Lung (tissue), 13 donors: ENCODE results near the gene ZNRD2. TPM values are rescaled to one million over a fixed set of nuclear protein-coding genes. Genes with fewer than 3 reads are reported as not detected.

Experiments
- ATAC-seq: fragments of 200-7000 bp; cut with Tn5 transposase; one replicate; pipeline ENCODE4 v1.9.1; 2020; ENCODE audit warnings: moderate number of reproducible peaks; ENCODE audit not compliant: insufficient read depth, low FRiP score
- DNase-seq, 3 donors: peaks; one replicate each; pipeline ENCODE4 v3.0.0-alpha.2; 2013 to 2017
- H3K27ac ChIP-seq, 2 donors: one replicate each; pipeline ENCODE4 v1.5.1; 2013; ENCODE audit warnings: mild to moderate bottlenecking in 2 of 2, moderate library complexity in 2 of 2, control low read depth in 1 of 2, inconsistent platforms in 1 of 2, low read depth in 1 of 2, low read length in 1 of 2
- H3K27me3 ChIP-seq, 3 donors: one replicate each; pipeline ENCODE4 v1.5.1; 2013; ENCODE audit warnings: low read length in 2 of 3; ENCODE audit not compliant: control insufficient read depth in 3 of 3, insufficient read depth in 3 of 3
- H3K36me3 ChIP-seq, 4 donors: one replicate each; pipeline ENCODE4 v1.5.1; 2013; ENCODE audit warnings: low read length in 4 of 4, mild to moderate bottlenecking in 1 of 4, moderate library complexity in 1 of 4; ENCODE audit not compliant: control insufficient read depth in 4 of 4, insufficient read depth in 4 of 4
- H3K4me1 ChIP-seq, 5 donors: one replicate each; pipeline ENCODE4 v1.5.1; 2013; ENCODE audit warnings: low read length in 5 of 5, mild to moderate bottlenecking in 2 of 5, moderate library complexity in 1 of 5; ENCODE audit not compliant: control insufficient read depth in 5 of 5, insufficient read depth in 5 of 5
- H3K4me3 ChIP-seq: one replicate; pipeline ENCODE4 v1.5.1; 2013; ENCODE audit warnings: mild to moderate bottlenecking, control low read depth, moderate library complexity
- H3K9ac ChIP-seq, 2 donors: one replicate each; pipeline ENCODE4 v1.5.1; 2013; ENCODE audit warnings: low read length in 2 of 2, control low read depth in 1 of 2; ENCODE audit not compliant: insufficient read depth in 1 of 2
- H3K9me3 ChIP-seq, 4 donors: one replicate each; pipeline ENCODE4 v1.5.1; 2013; ENCODE audit warnings: low read length in 3 of 4, mild to moderate bottlenecking in 1 of 4, moderate library complexity in 1 of 4; ENCODE audit not compliant: control insufficient read depth in 4 of 4, insufficient read depth in 3 of 4
- CTCF ChIP-seq: IDR thresholded peaks from 2 replicates; pipeline ENCODE4 v1.5.1; 2012; ENCODE audit warnings: mild to moderate bottlenecking; ENCODE audit errors: control extremely low read depth, extremely low read depth
- WGBS, 2 donors: extraction: QIAGEN DNeasy Blood & Tissue Kit; methylation state at CpG; one replicate each; pipeline ENCODE4 v1.1.7; 2013; 5-methylcytosine and 5-hydroxymethylcytosine counted together
- polyA plus RNA-seq, 2 donors: library from polyadenylated mRNA; stranded (reverse); fragments of 200-250 nt; gene quantifications; one replicate each; pipeline ENCODE4 v1.2.1, GENCODE V29; 2013
- small RNA-seq: library from RNA; depleted of rRNA; stranded (forward); fragments of <200 nt; gene quantifications from one replicate; pipeline ENCODE3, GENCODE V24; 2014; ENCODE audit warnings: low replicate concordance
- total RNA-seq, 2 donors: library from RNA; depleted of rRNA in 1 of 2; stranded (reverse); fragments of >200 nt in 1 of 2; gene quantifications; one replicate each; pipeline ENCODE4 v1.2.1, GENCODE V29; 2014 to 2021
- donor health status: control.
- donor health status: control.
- donor health status: Bipolar disorder and iron deficiency.
- donor health status: healthy.
- donor health status: DM: yes; HTN: yes; CAD: no.

The ZNRD2 gene
- total and polyA plus RNA-seq, 4 donors = 22.0 to 81.5 (median 50.8) TPM

- no peak for TF ChIP-seq CTCF
- Histone ChIP-seq H3K36me3 (peaks cover 0 to 58% (median 23%) of the 10 kb centered on the region in 4 donors), H3K27me3 (no peaks in the 10 kb centered on the region), H3K4me1 (peaks cover 0 to 9% (median 6%) of the 10 kb centered on the region in 5 donors), H3K9me3 (no peaks in the 10 kb centered on the region), H3K9ac (no peak overlapping the region), H3K27ac (no peak overlapping the region), H3K4me3 (no peak overlapping the region)
- 95 to 97% methylated on average over 29 of the region's 29 CpGs for WGBS, 2 donors
- no peak for DNase-seq
- ATAC-seq = no peak
Measured at GRCh38 chr11:65619281-65619928, 49.1 kb downstream of the ZNRD2 start.

- peak overlapping the region in 1 of 2 donors; percentile 15 for H3K27ac ChIP-seq
- no peak overlapping the region for H3K4me3 ChIP-seq
- no peak overlapping the region for H3K9ac ChIP-seq
- TF ChIP-seq CTCF = no peak
- H3K4me1 ChIP-seq = peaks cover 0 to 9% (median 6%) of the 10 kb centered on the region in 5 donors
- H3K9me3 ChIP-seq = no peaks in the 10 kb centered on the region
- H3K36me3 ChIP-seq = peaks cover 0 to 70% (median 26%) of the 10 kb centered on the region in 4 donors
- H3K27me3 ChIP-seq = no peaks in the 10 kb centered on the region
- 82 to 88% methylated on average over 19 of the region's 19 CpGs for WGBS, 2 donors
- ATAC-seq (no peak), DNase-seq (no peak)
Measured at GRCh38 chr11:65620666-65621065, 50.4 kb downstream of the ZNRD2 start.

GRCh38 chr11:65621460-65621859, 51.2 kb downstream of the ZNRD2 start:
- H3K9ac ChIP-seq = no peak overlapping the region
- H3K27me3 ChIP-seq = no peaks in the 10 kb centered on the region
- TF ChIP-seq CTCF = no peak
- no peak overlapping the region for H3K27ac ChIP-seq
- DNase-seq (no peak), ATAC-seq (no peak)
- H3K4me1 ChIP-seq = peaks cover 0 to 6% (median 6%) of the 10 kb centered on the region in 5 donors
- H3K9me3 ChIP-seq = no peaks in the 10 kb centered on the region
- peaks cover 0 to 76% (median 27%) of the 10 kb centered on the region in 4 donors for H3K36me3 ChIP-seq
- WGBS, 2 donors = 82 to 93% methylated on average over 14 of the region's 14 CpGs
- no peak overlapping the region for H3K4me3 ChIP-seq

Small RNAs within 50 kb of the gene (small RNA-seq; reads per million reads assigned to genes)
- not detected for gene AP001362.1

Other genes starting within 250 kb of the ZNRD2 start
- 10 to 100 TPM; 44.6 to 53.2 TPM for gene DPF2, start 236.6 kb upstream of the ZNRD2 start, total RNA-seq
- 10 to 100 TPM; 21.5 to 25.0 TPM for gene DPF2, start 236.6 kb upstream of the ZNRD2 start, polyA plus RNA-seq
- gene TIGD3, start 215.7 kb upstream of the ZNRD2 start, total RNA-seq = under 1 TPM in 1 of 2 donors, not detected in 1; 0.21 TPM
- under 1 TPM; 0.24 to 0.27 TPM for gene TIGD3, start 215.7 kb upstream of the ZNRD2 start, polyA plus RNA-seq
- gene SLC25A45, start 187.8 kb upstream of the ZNRD2 start, total RNA-seq = 10 to 100 TPM in 1 of 2 donors, 1 to 10 TPM in 1; 7.3 to 15.6 TPM
- 1 to 10 TPM; 5.5 to 9.0 TPM for gene SLC25A45, start 187.8 kb upstream of the ZNRD2 start, polyA plus RNA-seq
- 10 to 100 TPM; 18.5 to 39.9 TPM for gene FRMD8, start 183.8 kb upstream of the ZNRD2 start, total RNA-seq
- gene FRMD8, start 183.8 kb upstream of the ZNRD2 start, polyA plus RNA-seq = 10 to 100 TPM; 15.8 to 25.7 TPM
- 100 to 1,000 TPM; 518 to 912 TPM for gene NEAT1, start 147.7 kb upstream of the ZNRD2 start, total RNA-seq
- gene NEAT1, start 147.7 kb upstream of the ZNRD2 start, polyA plus RNA-seq = 1,000 to 10,000 TPM in 1 of 2 donors, 100 to 1,000 TPM in 1; 481 to 1,176 TPM
- over 10,000 TPM; 10,633 to 48,332 TPM for gene MALAT1, start 71.4 kb upstream of the ZNRD2 start, total RNA-seq
- gene MALAT1, start 71.4 kb upstream of the ZNRD2 start, polyA plus RNA-seq = 1,000 to 10,000 TPM in 1 of 2 donors, 100 to 1,000 TPM in 1; 125 to 2,965 TPM
- 10 to 100 TPM; 54.3 to 93.8 TPM for gene SCYL1, start 45.4 kb upstream of the ZNRD2 start, total RNA-seq
- 100 to 1,000 TPM in 1 of 2 donors, 10 to 100 TPM in 1; 79.1 to 107 TPM for gene SCYL1, start 45.4 kb upstream of the ZNRD2 start, polyA plus RNA-seq
- 100 to 1,000 TPM; 100 to 111 TPM for gene LTBP3, start 12.1 kb upstream of the ZNRD2 start, total RNA-seq
- gene LTBP3, start 12.1 kb upstream of the ZNRD2 start, polyA plus RNA-seq = 10 to 100 TPM; 39.1 to 46.6 TPM
- 10 to 100 TPM; 20.6 to 53.5 TPM for gene FAM89B, start 2.1 kb downstream of the ZNRD2 start, total RNA-seq
- 10 to 100 TPM; 44.4 TPM for gene FAM89B, start 2.1 kb downstream of the ZNRD2 start, polyA plus RNA-seq
- gene EHBP1L1, start 5.6 kb downstream of the ZNRD2 start, total RNA-seq = 100 to 1,000 TPM in 1 of 2 donors, 10 to 100 TPM in 1; 58.3 to 154 TPM
- 100 to 1,000 TPM in 1 of 2 donors, 10 to 100 TPM in 1; 49.8 to 125 TPM for gene EHBP1L1, start 5.6 kb downstream of the ZNRD2 start, polyA plus RNA-seq
- gene KCNK7, start 25.3 kb downstream of the ZNRD2 start, total RNA-seq = 1 to 10 TPM in 1 of 2 donors, under 1 TPM in 1; 0.46 to 1.1 TPM
- gene KCNK7, start 25.3 kb downstream of the ZNRD2 start, polyA plus RNA-seq = 1 to 10 TPM; 1.5 to 2.8 TPM
- 100 to 1,000 TPM in 1 of 2 donors, 10 to 100 TPM in 1; 60.0 to 108 TPM for gene MAP3K11, start 43.7 kb downstream of the ZNRD2 start, total RNA-seq
- 10 to 100 TPM; 68.5 to 80.1 TPM for gene MAP3K11, start 43.7 kb downstream of the ZNRD2 start, polyA plus RNA-seq
- 10 to 100 TPM; 13.9 to 53.8 TPM for gene PCNX3, start 45.3 kb downstream of the ZNRD2 start, total RNA-seq
- 10 to 100 TPM; 16.1 to 24.8 TPM for gene PCNX3, start 45.3 kb downstream of the ZNRD2 start, polyA plus RNA-seq
- 10 to 100 TPM; 39.7 to 82.8 TPM for gene SIPA1, start 67.6 kb downstream of the ZNRD2 start, total RNA-seq
- gene SIPA1, start 67.6 kb downstream of the ZNRD2 start, polyA plus RNA-seq = 100 to 1,000 TPM in 1 of 2 donors, 10 to 100 TPM in 1; 82.8 to 102 TPM
- 10 to 100 TPM; 50.2 to 72.6 TPM for gene RELA, start 92.4 kb downstream of the ZNRD2 start, total RNA-seq
- 10 to 100 TPM; 34.8 to 65.8 TPM for gene RELA, start 92.4 kb downstream of the ZNRD2 start, polyA plus RNA-seq
- gene KAT5, start 141.8 kb downstream of the ZNRD2 start, total RNA-seq = 10 to 100 TPM; 45.3 to 88.6 TPM
- 10 to 100 TPM; 70.0 to 95.3 TPM for gene KAT5, start 141.8 kb downstream of the ZNRD2 start, polyA plus RNA-seq
- gene RNASEH2C, start 150.3 kb downstream of the ZNRD2 start, total RNA-seq = 10 to 100 TPM; 21.8 to 62.3 TPM
- 10 to 100 TPM; 88.5 to 97.7 TPM for gene RNASEH2C, start 150.3 kb downstream of the ZNRD2 start, polyA plus RNA-seq
- gene AP5B1, start 210.5 kb downstream of the ZNRD2 start, total RNA-seq = 10 to 100 TPM in 1 of 2 donors, 1 to 10 TPM in 1; 8.6 to 35.5 TPM
- 10 to 100 TPM; 13.0 to 35.1 TPM for gene AP5B1, start 210.5 kb downstream of the ZNRD2 start, polyA plus RNA-seq
- gene OVOL1, start 216.6 kb downstream of the ZNRD2 start, total RNA-seq = under 1 TPM; 0.17 to 0.77 TPM
- gene OVOL1, start 216.6 kb downstream of the ZNRD2 start, polyA plus RNA-seq = 1 to 10 TPM in 1 of 2 donors, under 1 TPM in 1; 0.96 to 1.4 TPM